Upper lobe of right lung (tissue), 1 donor: ENCODE data around the gene C16orf95. TPM values are rescaled to one million over a fixed set of nuclear protein-coding genes. Genes with fewer than 3 reads are reported as not detected.
A peak's percentile ranks its signal among the peaks of the same experiment; 100 is the strongest.

Source experiments
- ATAC-seq: fragments of 200-7000 bp; cut with Tn5 transposase; one replicate; pipeline ENCODE4 v1.9.1; 2020; ENCODE audit warnings: mild to moderate bottlenecking, moderate library complexity
- DNase-seq: peaks from one replicate; pipeline ENCODE4 v3.0.0-alpha.2; 2020
- H3K27ac ChIP-seq: fragments of 200-600 bp; one replicate; pipeline ENCODE4 v1.8.0; 2022
- H3K27me3 ChIP-seq: fragments of 200-600 bp; one replicate; pipeline ENCODE4 v1.8.0; 2022; ENCODE audit warnings: mild to moderate bottlenecking
- H3K36me3 ChIP-seq: fragments of 200-600 bp; one replicate; pipeline ENCODE4 v1.8.0; 2022
- H3K4me1 ChIP-seq: fragments of 200-600 bp; one replicate; pipeline ENCODE4 v1.8.0; 2022
- H3K4me3 ChIP-seq: fragments of 200-600 bp; one replicate; pipeline ENCODE4 v1.8.0; 2022; ENCODE audit warnings: mild to moderate bottlenecking
- H3K9me3 ChIP-seq: fragments of 200-600 bp; one replicate; pipeline ENCODE4 v1.8.0; 2022
- intact Hi-C: fragments of 100-400 bp; cut with DNase I; formaldehyde crosslinking; loops from one replicate; pipeline ENCODE4 v1.11.0; 2022
- total RNA-seq: library from RNA; stranded (reverse); fragmentation: NEBNext Ultra II Directional; extraction: Animal tissue kit (Norgen Biotek cat#: 25700); gene quantifications from one replicate; pipeline ENCODE4 v1.2.1, GENCODE V29; 2021
- TF ChIP-seq, protein P1 (sequence below): fragments of 200-600 bp; IDR thresholded peaks from one replicate; pipeline ENCODE4 v1.8.0; 2022; ENCODE audit warnings: antibody characterized with exemption
- donor health status: DM: no; HTN: yes; CAD: no; lungs with severe emphysema.

Gene C16orf95
- total RNA-seq, 1 donor from 2014 or later: 3.0 TPM

DNA sequence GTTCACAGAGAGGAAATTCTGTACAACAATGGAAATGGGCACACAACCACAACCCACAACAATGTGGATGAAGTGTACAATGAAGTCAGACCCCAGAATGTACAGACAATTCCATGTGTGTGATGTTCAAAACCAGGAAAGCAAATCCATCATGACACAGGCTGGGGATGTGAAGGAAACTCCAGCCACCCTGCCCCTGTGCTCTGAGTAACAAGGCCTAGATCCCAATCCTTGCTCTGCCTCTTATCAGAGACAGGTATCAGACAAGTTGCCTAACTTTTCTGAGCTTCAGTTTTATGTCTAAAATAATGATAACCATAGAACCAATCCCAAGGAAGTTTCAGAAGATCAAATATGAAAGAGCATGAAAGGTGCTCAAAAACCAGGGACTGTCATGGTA is 1.8 kb upstream of the C16orf95 start:
- peaks cover 13% of the 10 kb centered on the region for H3K4me1 ChIP-seq
- TF ChIP-seq, protein P1, sequence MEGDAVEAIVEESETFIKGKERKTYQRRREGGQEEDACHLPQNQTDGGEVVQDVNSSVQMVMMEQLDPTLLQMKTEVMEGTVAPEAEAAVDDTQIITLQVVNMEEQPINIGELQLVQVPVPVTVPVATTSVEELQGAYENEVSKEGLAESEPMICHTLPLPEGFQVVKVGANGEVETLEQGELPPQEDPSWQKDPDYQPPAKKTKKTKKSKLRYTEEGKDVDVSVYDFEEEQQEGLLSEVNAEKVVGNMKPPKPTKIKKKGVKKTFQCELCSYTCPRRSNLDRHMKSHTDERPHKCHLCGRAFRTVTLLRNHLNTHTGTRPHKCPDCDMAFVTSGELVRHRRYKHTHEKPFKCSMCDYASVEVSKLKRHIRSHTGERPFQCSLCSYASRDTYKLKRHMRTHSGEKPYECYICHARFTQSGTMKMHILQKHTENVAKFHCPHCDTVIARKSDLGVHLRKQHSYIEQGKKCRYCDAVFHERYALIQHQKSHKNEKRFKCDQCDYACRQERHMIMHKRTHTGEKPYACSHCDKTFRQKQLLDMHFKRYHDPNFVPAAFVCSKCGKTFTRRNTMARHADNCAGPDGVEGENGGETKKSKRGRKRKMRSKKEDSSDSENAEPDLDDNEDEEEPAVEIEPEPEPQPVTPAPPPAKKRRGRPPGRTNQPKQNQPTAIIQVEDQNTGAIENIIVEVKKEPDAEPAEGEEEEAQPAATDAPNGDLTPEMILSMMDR: no peak
- no peaks in the 10 kb centered on the region for H3K9me3 ChIP-seq
- DNase-seq: no peak
- no peak overlapping the region for H3K27ac ChIP-seq
- intact Hi-C loops: no loop called here
- H3K27me3 ChIP-seq: no peaks in the 10 kb centered on the region
- H3K4me3 ChIP-seq: no peak overlapping the region
- ATAC-seq: no peak
- H3K36me3 ChIP-seq: no peaks in the 10 kb centered on the region

DNA sequence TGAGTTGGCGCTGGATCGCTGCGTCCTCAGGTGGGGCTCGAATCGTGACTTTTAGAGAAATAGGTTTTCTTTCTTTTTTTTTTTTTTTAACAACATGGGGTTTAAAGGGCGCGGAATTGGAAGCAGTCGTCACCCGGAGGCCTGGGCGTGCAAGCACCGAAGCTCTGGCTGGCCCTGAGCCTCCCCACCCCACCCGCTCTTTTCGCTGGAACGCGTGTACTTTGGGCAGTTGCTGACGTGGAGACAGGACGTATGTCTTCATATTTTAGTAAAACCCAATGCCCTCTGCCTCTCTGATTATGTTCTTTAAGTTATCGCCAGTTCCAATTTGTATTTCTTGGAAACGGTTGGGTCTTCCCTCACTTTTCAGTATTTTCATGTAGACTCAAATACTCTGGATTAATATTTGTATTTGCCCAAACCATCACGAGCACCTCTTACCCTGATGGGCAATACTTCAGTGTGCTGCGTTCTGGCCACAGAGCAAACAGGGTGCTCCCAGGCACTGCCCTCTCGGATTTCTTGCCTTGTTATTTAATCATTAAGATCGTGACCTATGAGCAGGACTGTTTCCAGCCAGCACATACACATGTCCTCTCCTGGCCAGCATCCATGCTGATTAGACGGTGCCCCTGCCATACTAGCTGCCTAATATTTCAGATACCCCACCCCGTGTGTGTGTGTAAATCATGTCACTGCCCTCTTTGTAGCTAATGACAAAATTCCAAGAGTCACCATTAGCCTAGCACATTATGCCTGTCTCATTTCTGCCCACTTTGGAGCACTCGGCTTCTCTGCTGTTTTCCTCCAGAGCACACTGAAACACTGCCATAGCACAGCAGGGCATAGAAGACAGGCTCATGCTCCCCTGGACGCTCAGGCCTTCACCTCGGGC is 805 bp upstream of the C16orf95 start:
- Histone ChIP-seq H3K27me3 (no peaks in the 10 kb centered on the region), H3K27ac (peak overlapping the region; percentile 97), H3K4me1 (peaks cover 13% of the 10 kb centered on the region), H3K4me3 (peak overlapping the region; percentile 100), H3K36me3 (no peaks in the 10 kb centered on the region), H3K9me3 (no peaks in the 10 kb centered on the region)
- DNase-seq (peak; percentile 80), ATAC-seq (peak; percentile 53)
- intact Hi-C loops: no loop called here
- TF ChIP-seq, protein P1: no peak

- DNase-seq: no peak
- Histone ChIP-seq H3K4me1 (peaks cover 13% of the 10 kb centered on the region), H3K36me3 (no peaks in the 10 kb centered on the region), H3K27ac (peak overlapping the region; percentile 97), H3K27me3 (no peaks in the 10 kb centered on the region), H3K9me3 (no peaks in the 10 kb centered on the region), H3K4me3 (peak overlapping the region; percentile 100)
- TF ChIP-seq, protein P1: no peak
- intact Hi-C loops: no loop called here
- ATAC-seq: no peak
Observed at GRCh38 chr16:87316450-87316922, 706 bp downstream of the C16orf95 start.

- DNase-seq (no peak), ATAC-seq (no peak)
- intact Hi-C loops: no loop called here
- Histone ChIP-seq H3K9me3 (no peaks in the 10 kb centered on the region), H3K27me3 (no peaks in the 10 kb centered on the region), H3K36me3 (no peaks in the 10 kb centered on the region), H3K4me1 (peaks cover 13% of the 10 kb centered on the region), H3K27ac (no peak overlapping the region), H3K4me3 (no peak overlapping the region)
- TF ChIP-seq, protein P1: no peak
Observed at GRCh38 chr16:87314990-87315420, 2.2 kb downstream of the C16orf95 start.

DNA sequence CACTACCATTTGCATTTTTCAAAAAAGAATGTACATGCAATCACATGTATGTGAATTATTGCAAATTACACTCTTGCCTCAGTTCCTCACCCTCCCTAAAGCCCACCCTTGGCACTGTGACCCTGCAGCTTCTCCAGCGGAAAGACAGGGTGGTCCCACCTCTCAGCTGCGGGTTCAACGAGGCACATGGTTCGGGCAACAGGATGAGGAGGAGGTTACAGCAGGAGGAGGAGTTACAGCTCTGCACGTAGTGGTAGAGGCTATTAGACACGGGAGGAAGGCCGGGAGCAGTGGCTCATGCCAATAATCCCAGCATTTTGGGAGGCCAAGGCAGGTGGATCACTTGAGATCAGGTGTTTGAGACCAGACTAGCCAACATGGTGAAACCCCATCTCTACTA is 5.2 kb downstream of the C16orf95 start:
- no peak overlapping the region for H3K27ac ChIP-seq
- TF ChIP-seq, protein P1: no peak
- intact Hi-C loops: no loop called here
- H3K36me3 ChIP-seq: no peaks in the 10 kb centered on the region
- no peak overlapping the region for H3K4me3 ChIP-seq
- peaks cover 3% of the 10 kb centered on the region for H3K4me1 ChIP-seq
- DNase-seq (no peak), ATAC-seq (no peak)
- no peaks in the 10 kb centered on the region for H3K27me3 ChIP-seq
- H3K9me3 ChIP-seq: no peaks in the 10 kb centered on the region
